Endothelial cell of hepatic sinusoid (primary cell): Measurements from ENCODE around the gene PPP1R8.
"Not testable (repeated sequence)": the region's sequence is repeated elsewhere in the genome, so short reads cannot be mapped to it uniquely, and the experiment has no call there.

Source experiments
- in situ Hi-C: cut with HindIII; loops from 2 replicates; pipeline ENCODE4 v1.10.0; 2017; ENCODE audit warnings: low sequenced_read_pairs

The PPP1R8 gene

DNA sequence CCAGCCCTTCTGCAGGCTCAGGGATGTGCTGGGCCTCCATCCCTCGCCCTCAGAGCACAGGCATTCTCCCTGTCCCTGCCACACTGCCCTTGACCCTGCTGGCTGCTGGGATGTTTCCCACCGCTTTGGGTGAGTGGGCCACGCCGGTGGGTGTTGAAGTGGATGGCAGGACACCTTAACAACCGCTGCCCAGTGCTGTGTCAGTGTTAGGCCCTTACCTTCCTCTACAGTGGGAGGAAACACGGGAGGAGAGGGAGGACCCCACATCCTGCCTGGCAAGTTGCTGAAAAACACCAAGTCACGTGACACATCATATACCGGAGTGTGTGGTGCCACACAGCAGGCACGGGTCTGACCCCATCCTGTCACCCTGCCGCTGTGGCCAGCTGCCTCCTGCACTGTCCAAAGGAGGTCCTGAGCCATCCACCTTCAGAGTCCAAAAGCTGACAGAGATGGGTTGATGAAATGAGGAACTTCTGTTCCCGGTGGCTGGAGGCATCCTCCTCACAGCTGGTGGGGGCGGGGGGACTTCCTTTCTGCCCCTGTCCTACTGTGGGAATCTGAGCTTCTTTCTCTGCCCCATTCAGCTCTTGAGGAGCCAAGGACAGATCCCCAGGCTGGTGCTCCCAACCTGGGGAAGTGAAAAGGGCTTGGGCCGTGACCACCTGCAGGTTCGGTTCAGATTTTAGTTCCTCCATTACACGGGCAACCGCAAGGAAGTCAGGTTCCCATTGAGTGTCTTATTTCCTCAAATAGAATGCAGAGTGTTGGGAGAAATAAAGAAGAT, 38.5 kb downstream of the PPP1R8 start:
- in situ Hi-C loops = no loop called here

DNA sequence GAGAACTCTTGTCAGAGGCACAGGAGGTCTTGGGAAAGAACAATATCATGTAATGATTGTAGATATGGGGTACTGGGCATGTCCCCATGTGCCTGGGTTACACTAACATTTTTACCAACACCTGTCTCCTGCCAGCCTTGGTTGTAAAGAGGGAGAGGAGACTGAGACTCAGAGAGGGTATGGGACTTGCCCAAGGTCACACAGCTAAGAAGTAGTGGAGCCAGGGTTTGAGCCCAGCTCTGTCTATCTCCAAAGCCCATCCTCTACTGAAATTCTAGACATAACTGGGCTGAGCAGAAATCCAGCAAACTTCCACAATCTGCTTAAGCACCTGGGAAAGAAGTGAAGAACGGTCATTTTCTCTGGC, 39.1 kb downstream of the PPP1R8 start:
- in situ Hi-C loops = no loop called here

DNA sequence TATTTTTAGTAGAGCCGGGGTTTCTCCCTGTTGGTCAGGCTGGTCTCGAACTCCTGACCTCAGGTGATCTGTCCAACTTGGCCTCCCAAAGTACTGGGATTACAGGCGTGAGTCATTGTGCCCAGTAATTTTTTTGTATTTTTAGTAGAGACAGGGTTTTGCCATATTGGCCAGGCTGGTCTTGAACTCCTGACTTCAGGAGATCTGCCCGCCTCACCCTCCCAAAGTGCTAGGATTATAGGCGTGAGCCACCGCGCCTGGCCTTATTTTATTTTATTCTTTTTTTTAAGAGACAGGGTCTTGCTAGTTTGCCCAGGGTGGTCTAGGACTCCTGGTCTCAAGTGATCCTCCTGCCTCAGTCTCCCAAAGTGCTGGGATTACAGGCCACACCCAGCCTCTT, 40.5 kb downstream of the PPP1R8 start:
- in situ Hi-C loops = not testable (repeated sequence)

DNA sequence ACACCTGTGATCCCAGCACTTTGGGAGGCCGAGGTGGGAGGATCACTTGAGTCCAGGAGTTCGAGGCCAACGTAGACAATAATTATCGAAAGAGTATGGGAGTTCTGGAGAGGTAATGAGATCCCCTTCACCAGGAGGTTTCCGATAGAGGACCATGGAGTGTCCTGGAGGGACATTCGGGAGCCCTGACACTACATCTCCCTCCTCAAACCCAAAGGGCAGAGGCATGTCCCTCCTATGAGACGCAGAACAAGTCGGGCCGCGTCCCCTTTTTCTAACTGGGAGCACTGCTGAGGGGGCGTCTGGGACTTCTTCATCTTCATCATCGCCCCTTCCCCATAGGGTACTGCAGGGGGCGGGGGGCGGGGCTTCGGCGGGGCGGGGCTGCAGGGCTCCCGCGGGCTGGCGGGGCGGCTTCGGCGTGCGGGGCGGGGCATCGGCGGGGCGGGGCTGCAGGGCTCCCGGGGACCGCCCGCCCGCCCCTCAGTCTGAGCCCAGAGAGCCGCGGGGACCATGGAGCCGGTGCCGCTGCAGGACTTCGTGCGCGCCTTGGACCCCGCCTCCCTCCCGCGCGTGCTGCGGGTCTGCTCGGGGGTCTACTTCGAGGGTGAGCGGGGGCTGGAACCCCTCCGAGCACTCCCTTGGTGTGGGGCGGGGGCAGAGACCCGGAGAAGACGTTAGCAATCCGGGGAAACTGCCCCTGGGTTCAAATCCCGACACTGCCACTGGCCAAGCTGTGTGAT, 41.6 kb downstream of the PPP1R8 start, which contains the start of gene THEMIS2:
TSS of gene THEMIS2 (plus strand) at position 486 of the 743 bp plus-strand sequence. CDS start at position 514, 28 bp downstream.
- in situ Hi-C loops = no loop called here

DNA sequence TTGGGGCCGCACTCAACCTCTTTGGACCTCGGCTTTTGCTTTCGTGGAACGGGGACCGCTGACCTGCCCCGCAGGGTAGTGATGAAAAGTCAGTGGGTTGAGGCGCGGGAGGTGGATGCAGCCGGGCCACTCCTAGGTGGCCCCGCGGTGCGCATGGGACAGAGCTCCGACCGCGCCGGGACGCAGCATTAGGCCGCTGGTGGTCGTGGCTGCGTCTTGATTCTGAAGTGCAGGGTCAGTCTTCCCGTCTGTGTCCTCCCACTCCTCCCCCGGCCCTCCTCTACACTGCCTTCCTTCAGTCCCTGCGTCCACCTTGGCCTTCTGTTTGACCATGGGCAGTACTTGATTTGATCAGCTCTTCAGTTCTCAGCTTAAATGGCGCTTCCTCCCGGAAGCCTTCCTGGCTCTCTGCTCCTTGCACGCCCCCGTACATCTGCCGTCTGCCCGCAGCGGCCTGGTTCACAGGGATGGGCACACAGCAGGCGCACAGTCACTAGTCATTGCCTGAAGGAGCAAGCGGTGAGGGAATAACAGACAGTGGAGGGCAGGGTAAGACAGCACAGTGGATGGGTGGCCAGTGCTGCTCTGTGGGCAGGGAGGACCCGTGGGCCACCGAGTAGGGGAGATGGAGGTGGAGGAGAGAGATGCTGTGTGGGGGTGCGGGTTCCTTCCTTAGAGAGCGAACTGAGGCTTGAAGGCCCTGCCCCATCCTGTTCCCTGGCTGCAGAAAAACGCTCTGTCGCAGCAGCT, 42.4 kb downstream of the PPP1R8 start:
- in situ Hi-C loops = no loop called here

DNA sequence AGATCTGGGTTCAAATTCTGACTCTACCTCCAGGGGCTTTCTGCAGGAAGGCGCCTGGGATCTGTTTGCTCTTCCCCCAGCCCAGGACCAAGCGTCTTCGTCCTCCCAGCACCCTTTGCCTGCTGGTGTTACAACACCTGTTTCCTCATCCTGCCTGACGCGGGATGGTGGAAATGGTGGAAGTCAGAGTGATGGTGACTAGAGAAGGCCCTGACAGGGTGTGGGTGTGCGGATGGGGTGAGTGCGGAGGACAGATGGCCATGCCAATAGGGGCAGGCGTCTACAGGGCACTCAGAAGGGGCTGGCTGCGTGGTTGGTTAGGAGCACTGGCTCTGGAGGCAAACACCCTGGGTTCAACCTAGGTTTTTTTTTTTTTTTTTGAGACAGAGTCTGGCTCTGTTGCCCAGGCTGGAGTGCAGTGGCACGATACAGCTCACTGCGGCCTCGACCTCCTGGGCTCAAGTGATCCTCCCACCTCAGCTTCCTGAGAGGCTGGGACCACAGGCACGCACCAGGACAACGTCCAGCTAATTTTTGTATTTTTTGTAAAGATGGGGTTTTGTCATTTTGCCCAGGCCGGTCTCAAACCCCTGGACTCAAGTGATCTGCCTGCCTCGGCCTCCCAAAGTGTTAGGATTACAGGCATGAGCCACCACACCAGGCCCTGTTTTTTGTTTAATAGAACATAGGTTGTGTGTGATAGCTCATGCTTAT, 43.2 kb downstream of the PPP1R8 start:
- in situ Hi-C loops = no loop called here

DNA sequence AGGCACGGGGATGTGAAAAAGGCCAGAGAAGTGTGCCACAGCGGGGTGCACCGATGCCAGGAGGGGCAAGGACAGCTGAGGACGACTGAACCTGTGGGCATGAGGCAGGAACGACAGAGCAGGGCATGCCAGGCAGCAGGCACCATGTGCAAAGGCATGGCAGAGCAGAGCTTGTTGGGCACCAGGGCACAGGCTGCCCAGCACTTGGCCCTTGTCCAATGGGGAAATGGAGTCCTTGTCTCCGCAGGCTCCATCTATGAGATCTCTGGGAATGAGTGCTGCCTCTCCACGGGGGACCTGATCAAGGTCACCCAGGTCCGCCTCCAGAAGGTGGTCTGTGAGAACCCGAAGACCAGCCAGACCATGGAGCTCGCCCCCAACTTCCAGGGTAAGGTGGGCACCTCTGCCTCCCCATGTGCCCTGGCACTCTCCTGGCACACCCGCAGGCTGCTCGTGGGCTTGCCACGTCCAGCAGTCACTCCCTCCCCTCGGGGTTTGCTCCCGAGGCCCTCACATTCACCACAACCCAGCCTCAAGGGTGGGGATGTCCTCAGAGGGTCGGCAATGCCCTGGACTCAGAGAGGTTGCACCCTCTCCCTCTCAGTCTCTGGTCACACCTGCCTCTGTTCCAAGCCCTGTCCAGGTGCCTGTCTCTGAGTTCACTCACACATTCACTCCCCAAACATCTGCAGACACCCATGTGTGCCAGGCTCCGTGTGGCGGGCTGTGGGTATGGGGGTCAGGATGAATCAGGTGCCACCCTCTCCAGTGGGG, 45.9 kb downstream of the PPP1R8 start:
- in situ Hi-C loops = loop anchor here (5.0 kb wide), 1 partner anchor 81 kb away; the partner anchor contains the start of gene XKR8

DNA sequence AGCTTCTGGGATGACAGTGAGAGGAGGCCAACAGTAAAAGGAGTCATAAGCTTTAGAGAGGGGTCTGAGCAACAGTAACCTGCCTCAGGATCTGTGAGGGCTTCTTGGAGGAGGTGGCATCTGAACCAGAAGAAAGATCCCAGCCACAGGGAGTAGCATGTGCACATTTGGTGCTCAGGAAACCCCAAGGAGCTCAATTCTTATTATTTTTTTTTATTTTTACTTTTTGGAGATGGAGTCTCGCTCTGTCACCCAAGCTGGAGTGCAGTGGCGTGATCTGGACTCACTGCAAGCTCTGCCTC, 46.5 kb downstream of the PPP1R8 start:
- in situ Hi-C loops = loop anchor here (5.0 kb wide), 1 partner anchor 80 kb away; the partner anchor contains the start of gene XKR8

DNA sequence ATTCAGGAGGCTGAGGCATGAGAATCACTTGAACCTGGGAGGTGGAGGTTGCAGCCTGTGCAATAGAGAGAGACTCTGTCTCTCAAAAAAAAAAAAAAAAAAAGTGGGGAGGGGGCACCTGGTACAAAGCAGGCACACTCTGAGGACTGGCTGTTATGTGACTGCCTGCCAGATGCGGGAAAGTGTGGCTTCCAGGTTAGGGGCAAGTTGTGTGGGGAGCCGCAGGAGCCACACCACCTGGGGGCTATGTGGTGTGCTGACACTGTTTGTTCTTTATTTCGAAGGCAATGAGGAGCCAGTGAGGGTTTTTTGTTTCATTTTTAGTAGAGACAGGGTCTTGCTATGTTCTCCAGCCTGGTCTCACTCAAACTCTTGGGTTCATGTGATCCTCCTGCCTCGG, 47.5 kb downstream of the PPP1R8 start:
- in situ Hi-C loops = loop anchor here (5.0 kb wide), 1 partner anchor 79 kb away; the partner anchor contains the start of gene XKR8

DNA sequence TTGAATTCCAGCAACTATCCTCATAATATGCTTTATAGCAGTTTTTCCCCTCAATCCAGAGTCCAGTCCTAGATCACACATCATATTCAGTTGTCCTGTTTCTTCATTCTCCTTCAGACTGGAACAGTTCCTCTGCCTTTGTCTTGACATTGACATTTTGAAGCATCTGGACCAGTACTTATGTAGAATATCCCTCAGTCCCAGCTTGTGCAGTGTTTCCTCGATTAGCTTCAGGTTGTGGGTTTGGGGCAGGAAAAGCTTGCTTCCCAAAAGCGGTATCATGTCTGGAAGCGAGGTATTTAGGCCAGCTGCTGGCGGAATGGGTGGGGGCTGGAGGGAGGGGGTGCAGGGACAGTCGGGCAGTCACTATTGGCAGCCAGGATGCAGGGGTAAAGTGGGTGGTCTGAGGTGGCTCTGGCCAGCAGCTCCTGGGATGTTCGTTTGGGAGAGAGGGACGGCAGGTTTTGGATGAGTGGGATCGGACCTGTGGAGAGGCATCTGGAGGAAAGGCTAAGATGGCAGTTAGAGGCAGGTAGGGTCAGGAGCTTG, 48.3 kb downstream of the PPP1R8 start:
- in situ Hi-C loops = loop anchor here (5.0 kb wide), 1 partner anchor 78 kb away; the partner anchor contains the start of gene XKR8

DNA sequence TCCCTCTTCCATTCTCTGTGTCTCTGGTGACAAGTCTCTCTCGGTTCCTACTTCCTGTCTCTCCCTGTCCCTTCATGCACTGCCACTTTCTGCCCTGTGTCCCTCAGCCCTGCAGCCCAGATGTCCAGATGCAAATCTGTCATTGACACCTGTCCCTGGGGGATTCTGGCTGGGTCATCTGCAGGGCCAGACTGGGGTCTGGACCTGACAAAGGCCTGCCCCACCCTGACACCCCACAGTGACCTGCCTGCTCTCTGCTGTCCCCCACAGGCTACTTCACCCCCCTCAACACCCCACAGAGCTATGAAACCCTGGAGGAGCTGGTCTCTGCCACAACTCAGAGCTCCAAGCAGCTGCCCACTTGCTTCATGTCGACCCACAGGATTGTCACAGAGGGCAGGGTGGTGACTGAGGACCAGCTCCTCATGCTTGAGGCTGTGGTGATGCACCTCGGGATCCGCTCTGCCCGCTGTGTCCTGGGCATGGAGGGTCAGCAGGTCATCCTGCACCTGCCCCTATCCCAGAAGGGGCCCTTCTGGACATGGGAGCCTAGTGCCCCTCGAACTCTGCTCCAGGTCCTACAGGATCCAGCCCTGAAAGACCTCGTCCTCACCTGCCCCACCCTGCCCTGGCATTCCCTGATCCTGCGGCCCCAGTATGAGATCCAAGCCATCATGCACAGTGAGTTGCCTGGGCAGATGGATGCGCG, 48.9 kb downstream of the PPP1R8 start:
- in situ Hi-C loops = loop anchor here (5.0 kb wide), 1 partner anchor 78 kb away; the partner anchor contains the start of gene XKR8

DNA sequence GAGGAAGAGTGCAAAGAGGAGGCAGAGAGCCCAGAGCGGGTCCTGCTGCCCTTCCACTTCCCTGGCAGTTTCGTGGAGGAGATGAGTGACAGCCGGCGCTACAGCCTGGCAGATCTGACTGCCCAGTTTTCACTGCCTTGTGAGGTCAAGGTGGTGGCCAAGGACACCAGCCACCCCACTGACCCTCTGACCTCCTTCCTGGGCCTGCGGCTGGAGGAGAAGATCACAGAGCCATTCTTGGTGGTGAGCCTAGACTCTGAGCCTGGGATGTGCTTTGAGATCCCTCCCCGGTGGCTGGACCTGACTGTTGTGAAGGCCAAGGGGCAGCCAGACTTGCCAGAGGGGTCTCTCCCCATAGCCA, 51.9 kb downstream of the PPP1R8 start:
- in situ Hi-C loops = no loop called here

DNA sequence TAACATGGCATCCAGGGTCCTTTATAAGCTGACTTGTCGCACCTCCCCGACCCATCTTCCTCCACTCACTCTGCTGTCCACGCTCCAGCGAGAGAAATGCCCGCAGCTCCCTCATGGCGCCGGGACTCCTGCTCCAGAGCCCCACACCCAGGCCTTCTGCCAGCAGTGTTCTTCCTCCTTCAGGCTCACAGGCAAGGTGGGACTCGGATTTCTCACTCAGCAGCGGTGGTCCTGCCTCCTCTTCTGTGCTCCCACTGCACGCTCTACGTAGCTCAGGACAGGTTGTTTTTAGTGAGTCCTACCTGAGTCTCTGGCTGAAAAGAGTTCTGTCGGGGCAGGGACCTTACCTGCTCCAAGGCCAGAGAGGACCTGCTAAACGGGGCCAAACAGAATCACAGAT, 53.0 kb downstream of the PPP1R8 start:
- in situ Hi-C loops = no loop called here

DNA sequence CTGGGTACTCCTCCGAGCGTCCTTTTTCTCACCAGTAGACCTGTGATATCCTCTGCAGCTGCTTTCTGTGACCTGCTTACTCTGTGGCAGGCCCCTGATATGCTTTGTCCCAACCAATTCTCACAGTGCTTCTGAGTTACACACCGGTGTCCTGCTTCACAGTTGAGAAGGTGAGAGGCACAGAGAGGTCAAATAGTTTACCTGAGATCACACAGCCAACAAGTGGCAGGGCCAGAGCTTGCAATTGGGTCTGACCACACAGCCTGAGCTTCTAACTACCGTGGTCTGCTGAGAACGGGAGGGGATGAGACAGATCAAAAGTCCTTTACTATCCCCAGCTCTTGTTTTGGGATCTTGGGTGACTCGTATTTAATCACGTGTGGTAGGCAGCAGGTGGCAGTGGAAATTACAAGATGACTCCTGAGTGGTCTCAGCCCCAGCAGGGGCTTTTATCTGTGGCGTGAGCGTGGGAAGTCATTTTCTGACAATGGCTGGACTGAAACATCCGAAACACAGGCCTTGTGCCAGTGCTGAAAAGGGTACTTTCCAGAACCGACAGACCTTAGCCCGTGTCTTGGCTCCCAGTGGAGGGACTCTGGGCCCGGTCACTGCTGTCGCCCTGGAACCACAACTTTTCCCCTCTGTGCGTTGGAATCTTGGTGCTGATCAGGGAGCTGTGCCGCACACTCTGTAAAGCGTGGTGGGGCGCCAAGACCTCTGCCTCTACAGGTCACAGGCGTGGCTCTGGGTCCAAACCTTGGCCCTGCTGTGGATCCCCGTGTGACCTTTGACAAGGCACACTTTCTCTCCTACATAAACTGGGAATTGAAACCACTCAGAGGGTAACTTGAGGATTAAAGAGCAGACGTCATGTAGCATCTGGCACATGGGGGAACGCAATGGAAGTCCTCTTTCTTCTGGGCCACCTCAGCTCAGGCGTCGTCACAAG, 53.7 kb downstream of the PPP1R8 start:
- in situ Hi-C loops = no loop called here

DNA sequence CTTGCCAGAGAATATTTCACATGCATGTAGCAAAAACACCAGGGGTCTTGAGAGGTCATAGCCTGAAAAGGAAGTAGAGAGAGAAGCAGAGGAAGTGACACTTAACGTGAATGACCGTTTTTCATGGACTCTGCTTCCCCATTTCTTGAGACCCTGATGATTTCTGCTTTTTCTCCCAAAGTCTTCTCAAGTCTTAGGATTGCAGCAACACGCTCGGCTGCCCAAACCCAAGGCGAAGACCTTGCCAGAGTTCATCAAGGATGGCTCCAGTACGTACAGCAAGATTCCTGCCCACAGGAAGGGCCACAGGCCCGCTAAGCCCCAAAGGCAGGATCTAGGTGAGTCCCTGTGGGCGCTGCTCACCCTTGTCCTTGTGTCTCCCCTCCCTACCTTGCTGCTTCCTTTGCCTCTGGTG, 54.5 kb downstream of the PPP1R8 start:
- in situ Hi-C loops = no loop called here

DNA sequence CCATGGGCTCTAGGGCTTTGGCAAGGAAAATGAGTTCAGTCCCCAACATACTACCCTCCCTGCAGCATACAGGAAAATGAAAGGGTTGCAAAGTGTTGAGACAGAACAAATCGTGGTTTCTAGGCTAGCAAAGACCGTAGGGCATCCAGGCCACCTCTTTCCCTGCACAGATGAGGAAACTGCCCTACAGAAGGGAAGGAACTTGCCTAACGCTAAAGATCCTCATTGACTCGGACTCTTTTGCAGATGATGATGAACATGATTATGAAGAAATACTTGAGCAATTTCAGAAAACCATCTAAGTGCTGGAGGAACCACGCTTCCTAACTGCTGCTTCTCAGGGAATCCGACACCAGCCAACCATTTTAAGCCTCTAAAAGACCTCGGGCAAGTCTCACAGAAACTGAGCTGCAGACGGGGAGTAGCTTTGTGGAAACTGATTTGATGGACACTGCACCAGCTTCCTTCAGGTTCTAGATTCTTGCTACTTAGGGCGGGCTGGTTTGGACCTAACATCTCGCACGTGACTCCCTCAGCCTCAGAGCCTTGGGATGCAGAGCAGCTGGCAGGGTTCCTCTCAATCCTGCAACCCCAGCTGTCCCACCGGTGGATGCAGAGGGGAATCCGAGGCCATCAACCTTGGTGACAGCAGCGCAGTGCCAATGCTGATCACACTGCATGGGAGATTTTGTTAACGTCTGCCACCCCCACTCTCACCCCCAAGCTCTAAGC, 55.2 kb downstream of the PPP1R8 start:
- in situ Hi-C loops = no loop called here

DNA sequence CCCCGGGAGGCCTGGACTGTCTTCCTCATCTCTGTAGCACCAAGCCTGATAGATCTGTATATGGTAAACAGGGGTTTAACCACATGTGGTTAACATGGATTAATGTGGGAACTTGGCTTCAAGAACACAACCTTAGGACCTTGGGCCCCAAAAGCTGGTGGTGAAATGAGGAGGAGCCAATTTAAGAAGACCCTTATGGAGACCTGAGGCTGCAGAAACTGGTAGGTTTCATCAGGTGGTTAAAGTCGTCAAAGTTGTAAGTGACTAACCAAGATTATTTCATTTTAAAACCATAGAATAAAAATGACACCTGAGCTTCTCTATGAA, 55.7 kb downstream of the PPP1R8 start:
- in situ Hi-C loops = no loop called here

DNA sequence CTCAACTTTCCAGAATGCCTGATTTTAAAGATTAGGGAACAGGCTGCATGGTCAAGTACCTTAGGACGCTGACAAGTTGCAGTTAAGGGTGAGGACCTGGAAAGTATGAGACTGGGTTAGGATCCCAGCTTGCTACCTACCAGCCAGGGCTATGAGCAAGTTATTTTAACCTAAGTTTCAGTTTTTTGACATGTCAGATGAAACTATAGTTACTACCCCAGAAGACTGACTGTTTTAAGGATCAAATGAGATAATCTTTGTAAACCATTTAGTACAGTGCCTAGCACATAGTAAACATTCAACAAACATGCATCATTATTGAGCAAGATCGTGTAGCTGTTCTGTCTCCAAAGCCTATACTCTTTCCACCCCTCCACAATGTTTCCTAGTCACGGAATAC, 56.2 kb downstream of the PPP1R8 start:
- in situ Hi-C loops = no loop called here
